ENCODE results near the gene PCDH18. TPM values are rescaled to one million over a fixed set of nuclear protein-coding genes. Genes with fewer than 3 reads are reported as not detected.
"Not testable (repeated sequence)": the region's sequence is repeated elsewhere in the genome, so short reads cannot be mapped to it uniquely, and the experiment has no call there.

PCDH18 gene
- total RNA-seq, 1 donor = 278 TPM

- DNase-seq (ENCODE audit: low read depth) = peak; percentile 98
- no peak overlapping the region for H3K4me3 ChIP-seq (ENCODE audit: low read depth, low read length)
- peak; percentile 28 for TF ChIP-seq CTCF (IDR thresholded peaks at IDR 0.05; ENCODE audit: insufficient read depth, low read depth, low read length)
Observed at GRCh38 chr4:137545461-137545861, 13.2 kb upstream of the PCDH18 start.

GRCh38 chr4:137543648-137544047 lies 11.4 kb upstream of the PCDH18 start:
- DNase-seq (ENCODE audit: low read depth) = no peak
- TF ChIP-seq CTCF (IDR thresholded peaks at IDR 0.05; ENCODE audit: insufficient read depth, low read depth, low read length) = no peak
- H3K4me3 ChIP-seq (ENCODE audit: low read depth, low read length) = no peak overlapping the region

- no peak for TF ChIP-seq CTCF (IDR thresholded peaks at IDR 0.05; ENCODE audit: insufficient read depth, low read depth, low read length)
- no peak for DNase-seq (ENCODE audit: low read depth)
- no peak overlapping the region for H3K4me3 ChIP-seq (ENCODE audit: low read depth, low read length)
Observed at GRCh38 chr4:137543198-137543597, 10.9 kb upstream of the PCDH18 start.

GRCh38 chr4:137541876-137542646 lies 9.8 kb upstream of the PCDH18 start:
- peak overlapping the region; percentile 35 for H3K4me3 ChIP-seq (ENCODE audit: low read depth, low read length)
- DNase-seq (ENCODE audit: low read depth) = no peak
- no peak for TF ChIP-seq CTCF (IDR thresholded peaks at IDR 0.05; ENCODE audit: insufficient read depth, low read depth, low read length)

- no peak for TF ChIP-seq CTCF (IDR thresholded peaks at IDR 0.05; ENCODE audit: insufficient read depth, low read depth, low read length)
- no peak for DNase-seq (ENCODE audit: low read depth)
- no peak overlapping the region for H3K4me3 ChIP-seq (ENCODE audit: low read depth, low read length)
Observed at GRCh38 chr4:137541181-137541580, 8.9 kb upstream of the PCDH18 start.

GRCh38 chr4:137540356-137540755 lies 8.1 kb upstream of the PCDH18 start:
- TF ChIP-seq CTCF (IDR thresholded peaks at IDR 0.05; ENCODE audit: insufficient read depth, low read depth, low read length) = no peak
- no peak for DNase-seq (ENCODE audit: low read depth)
- no peak overlapping the region for H3K4me3 ChIP-seq (ENCODE audit: low read depth, low read length)

- no peak for DNase-seq (ENCODE audit: low read depth)
- TF ChIP-seq CTCF (IDR thresholded peaks at IDR 0.05; ENCODE audit: insufficient read depth, low read depth, low read length) = no peak
Observed at GRCh38 chr4:137538526-137538925, 6.2 kb upstream of the PCDH18 start.

GRCh38 chr4:137537807-137538206 lies 5.5 kb upstream of the PCDH18 start:
- not testable (repeated sequence) for DNase-seq (ENCODE audit: low read depth); H3K4me3 ChIP-seq (ENCODE audit: low read depth, low read length)

More at GRCh38 chr4:137538526-137538925, 6.2 kb upstream of the PCDH18 start:
- H3K4me3 ChIP-seq (ENCODE audit: low read depth, low read length) = no peak overlapping the region

Measured in fibroblast of villous mesenchyme (primary cell).